ENCODE data around the gene PRKD1. TPM values are rescaled to one million over a fixed set of nuclear protein-coding genes. Genes with fewer than 3 reads are reported as not detected.

Gene PRKD1
- total RNA-seq, 1 experiment from 2014 or later = 2.7 TPM

GRCh38 chr14:29821242-29821641, 106.4 kb downstream of the PRKD1 start:
- Histone ChIP-seq H3T11ph (ENCODE audit: low read length) (no peak overlapping the region), H3K27ac (ENCODE audit: insufficient read length, low read depth, low read length) (no peak overlapping the region), H4K20me1 (ENCODE audit: control insufficient read depth, insufficient read depth, insufficient read length) (no peaks in the 10 kb centered on the region), H3K79me2 (ENCODE audit: insufficient read depth, low read length) (no peaks in the 10 kb centered on the region), H3K4me2 (ENCODE audit: insufficient read depth, insufficient read length, low read length) (no peak overlapping the region), H2BK15ac (ENCODE audit: low read depth, low read length) (no peak overlapping the region), H2AFZ (ENCODE audit: low read length) (no peak overlapping the region), H3K23me2 (ENCODE audit: insufficient read length, low read depth, low read length, poor library complexity, severe bottlenecking) (no peaks in the 10 kb centered on the region), H3K56ac (ENCODE audit: insufficient read length, low read depth, low read length) (no peak overlapping the region), H4K5ac (ENCODE audit: insufficient read length, low read depth, low read length) (no peak overlapping the region), H3K4ac (ENCODE audit: low read depth, low read length) (no peak overlapping the region), H3K27me3 (ENCODE audit: insufficient read depth, low read length) (no peaks in the 10 kb centered on the region), H2AK5ac (ENCODE audit: insufficient read length, low read length) (no peak overlapping the region), H3K9me3 (ENCODE audit: control insufficient read depth, low read depth, low read length) (no peaks in the 10 kb centered on the region), H2BK20ac (ENCODE audit: low read depth, low read length, poor library complexity, severe bottlenecking) (no peak overlapping the region), H3K4me1 (ENCODE audit: insufficient read depth, low read length) (no peaks in the 10 kb centered on the region), H4K8ac (replicated peaks; ENCODE audit: insufficient read length, low read depth, low read length) (no peak overlapping the region), H3K14ac (ENCODE audit: insufficient read depth, low read length) (no peak overlapping the region), H3K9ac (ENCODE audit: extremely low read depth, insufficient read length, low read length) (no peak overlapping the region), H3K18ac (ENCODE audit: insufficient read length, low read depth, low read length) (no peak overlapping the region), H4K91ac (ENCODE audit: insufficient read length, low read depth, low read length) (no peak overlapping the region), H3K23ac (ENCODE audit: insufficient read length, low read depth, low read length) (no peak overlapping the region), H2BK5ac (ENCODE audit: insufficient read length, low read length) (no peak overlapping the region), H2BK120ac (ENCODE audit: low read depth, low read length, poor library complexity, severe bottlenecking) (no peak overlapping the region), H3K79me1 (ENCODE audit: insufficient read depth, low read depth, low read length, poor library complexity, severe bottlenecking) (no peaks in the 10 kb centered on the region), H2BK12ac (ENCODE audit: insufficient read length, low read depth, low read length) (no peak overlapping the region)
- no peak for TF ChIP-seq CTCF (conservative IDR thresholded peaks at IDR 0.05)
- Mint-ChIP-seq H3K4me3 (no peak overlapping the region), H3K27me3 (ENCODE audit: low read depth) (no peaks in the 10 kb centered on the region), H3K27ac (no peak overlapping the region), H3K4me1 (peaks cover 4 to 12% of the 10 kb centered on the region in 2 experiments), H3K9me3 (no peaks in the 10 kb centered on the region), H3K36me3 (ENCODE audit: insufficient read depth in 1 of 3, low read depth in 3 of 3) (no peaks in the 10 kb centered on the region)
- DNase-seq = no peak
- WGBS (ENCODE audit: extremely low coverage, insufficient read length, low lambda C conversion rate) = no CpG with 5 or more reads among the region's 2 CpGs
